HepG2 (cell line): ENCODE measurements around the gene COL9A2. TPM values are rescaled to one million over a fixed set of nuclear protein-coding genes. Genes with fewer than 3 reads are reported as not detected.

Experiments
- ARID2 ChIP-seq: sonication (generic); formaldehyde crosslinking; IDR thresholded peaks from 2 replicates; pipeline ENCODE4 v1.8.1; 2022; ENCODE audit warnings: mild to moderate bottlenecking, missing genetic modification reagents, borderline replicate concordance
- HNRNPL ChIP-seq: fragments of 200-400 bp; formaldehyde crosslinking; IDR thresholded peaks from 2 replicates; pipeline ENCODE4 v1.6.1; 2017; ENCODE audit warnings: mild to moderate bottlenecking, low read depth, low read length
- RCOR2 ChIP-seq: IDR thresholded peaks from 2 replicates; pipeline ENCODE4 v1.6.1; 2016; ENCODE audit warnings: missing biosample characterization, missing genetic modification reagents
- TARDBP ChIP-seq: sonication (generic); formaldehyde crosslinking; IDR thresholded peaks from 2 replicates; pipeline ENCODE4 v1.8.0; 2022; ENCODE audit warnings: mild to moderate bottlenecking, missing genetic modification reagents
- TEAD3 ChIP-seq: optimal IDR thresholded peaks from 2 replicates; pipeline ENCODE3; 2016; ENCODE audit warnings: borderline replicate concordance
- ZNF180 ChIP-seq: sonication (generic); formaldehyde crosslinking; IDR thresholded peaks from 2 replicates; pipeline ENCODE4 v1.4.0; 2020; ENCODE audit warnings: low read depth, missing genetic modification reagents, borderline replicate concordance
- ZNF292 ChIP-seq: sonication (generic); formaldehyde crosslinking; IDR thresholded peaks from 2 replicates; pipeline ENCODE4 v1.8.1; 2022; ENCODE audit warnings: mild to moderate bottlenecking, low read depth, missing genetic modification reagents, borderline replicate concordance
- polyA plus RNA-seq, 8 experiments: library from polyadenylated mRNA; depleted of rRNA in 3 of 8; stranded (reverse) in 7 of 8; unstranded in 1 of 8; fragments of >200 nt; fragmentation: Illumina TruSeq in 4 of 8; extraction: Trizol in 4 of 8; gene quantifications; 2 replicates each; pipeline versions ENCODE4 v1.2.1 to v1.2.3, GENCODE V29; 2011 to 2016; ENCODE audit warnings: low read depth in 4 of 8, missing spikeins in 1 of 8, mixed read lengths in 1 of 8; ENCODE audit not compliant: insufficient read depth in 1 of 8
- total RNA-seq, 5 experiments: library from RNA; depleted of rRNA; stranded (reverse); fragments of >200 nt; fragmentation: Illumina TruSeq; extraction: Trizol; gene quantifications; 2 replicates each; pipeline ENCODE4 v1.2.3, GENCODE V29; 2016; ENCODE audit warnings: low read depth in 1 of 5
- TF ChIP-seq, protein P1 (sequence below), 2 experiments: sonication (generic) in 1 of 2; formaldehyde crosslinking in 1 of 2; IDR thresholded peaks; 2 replicates each; pipeline versions ENCODE4 v1.6.1 to v1.9.0; 2014 to 2022; ENCODE audit warnings: antibody characterized with exemption in 1 of 2, borderline replicate concordance in 1 of 2, inconsistent platforms in 1 of 2, low read depth in 1 of 2, missing genetic modification reagents in 1 of 2
- TF ChIP-seq, protein P2 (sequence below): sonication (generic); formaldehyde crosslinking; IDR thresholded peaks from 2 replicates; pipeline ENCODE4 v1.8.0; 2022; ENCODE audit warnings: low read depth, missing genetic modification reagents
- TF ChIP-seq, protein P3 (sequence below): sonication (generic); formaldehyde crosslinking; conservative IDR thresholded peaks from 2 replicates; pipeline ENCODE4 v1.5.0; 2020; ENCODE audit warnings: missing genetic modification reagents
- TF ChIP-seq, protein P4 (sequence below): IDR thresholded peaks from 2 replicates; pipeline ENCODE4 v1.6.1; 2016; ENCODE audit warnings: missing biosample characterization, missing genetic modification reagents, low read depth
- TF ChIP-seq, protein P5 (sequence below): sonication (generic); formaldehyde crosslinking; IDR thresholded peaks from 2 replicates; pipeline ENCODE4 v1.5.0; 2020; ENCODE audit warnings: mild to moderate bottlenecking, missing genetic modification reagents
- TF ChIP-seq, protein P6 (sequence below): sonication (generic); formaldehyde crosslinking; IDR thresholded peaks from 2 replicates; pipeline ENCODE4 v1.4.0; 2020; ENCODE audit warnings: mild to moderate bottlenecking, missing genetic modification reagents

The COL9A2 gene
- total and polyA plus RNA-seq, 2 of the 13 experiments (the other 11 are each of a cell fraction or from before 2014, with no cell fraction given): 20.2 to 26.9 TPM

DNA sequence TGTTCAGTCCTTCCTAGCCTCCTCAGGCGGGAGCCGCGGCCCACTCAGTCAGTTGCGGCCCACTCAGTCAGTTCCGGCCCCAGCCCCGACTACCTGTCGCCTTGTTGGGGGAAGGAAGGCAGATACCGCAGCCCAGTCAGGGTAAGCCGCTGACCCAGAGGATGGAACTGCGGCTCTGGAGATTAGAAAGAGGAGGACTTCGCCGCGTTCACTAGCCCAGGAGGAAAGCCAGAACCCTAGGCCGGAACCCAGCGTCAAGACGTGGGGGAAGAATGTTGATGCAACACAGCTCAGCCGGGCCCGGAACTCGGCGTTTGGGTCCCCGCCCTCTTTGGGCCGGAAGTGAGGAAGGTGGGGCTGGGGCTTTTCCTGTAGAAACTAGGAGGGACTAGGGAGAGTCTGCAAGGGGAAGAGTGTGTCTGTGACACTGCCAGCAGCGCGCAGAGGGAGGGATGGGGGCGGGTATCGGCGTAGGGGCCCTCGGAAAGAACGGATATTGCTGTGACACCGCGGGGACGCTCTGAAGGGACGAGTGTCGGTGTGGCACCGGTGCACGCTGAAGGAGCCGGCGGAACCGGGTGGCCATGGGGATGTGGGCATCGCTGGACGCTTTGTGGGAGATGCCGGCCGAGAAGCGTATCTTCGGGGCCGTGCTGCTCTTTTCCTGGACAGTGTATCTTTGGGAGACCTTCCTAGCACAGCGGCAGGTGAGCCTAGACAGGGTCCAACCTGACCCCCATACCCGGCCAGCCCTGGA lies 59.2 kb downstream of the COL9A2 start, which contains the start of gene ZMPSTE24 (continued):
- TF ChIP-seq, protein P1, sequence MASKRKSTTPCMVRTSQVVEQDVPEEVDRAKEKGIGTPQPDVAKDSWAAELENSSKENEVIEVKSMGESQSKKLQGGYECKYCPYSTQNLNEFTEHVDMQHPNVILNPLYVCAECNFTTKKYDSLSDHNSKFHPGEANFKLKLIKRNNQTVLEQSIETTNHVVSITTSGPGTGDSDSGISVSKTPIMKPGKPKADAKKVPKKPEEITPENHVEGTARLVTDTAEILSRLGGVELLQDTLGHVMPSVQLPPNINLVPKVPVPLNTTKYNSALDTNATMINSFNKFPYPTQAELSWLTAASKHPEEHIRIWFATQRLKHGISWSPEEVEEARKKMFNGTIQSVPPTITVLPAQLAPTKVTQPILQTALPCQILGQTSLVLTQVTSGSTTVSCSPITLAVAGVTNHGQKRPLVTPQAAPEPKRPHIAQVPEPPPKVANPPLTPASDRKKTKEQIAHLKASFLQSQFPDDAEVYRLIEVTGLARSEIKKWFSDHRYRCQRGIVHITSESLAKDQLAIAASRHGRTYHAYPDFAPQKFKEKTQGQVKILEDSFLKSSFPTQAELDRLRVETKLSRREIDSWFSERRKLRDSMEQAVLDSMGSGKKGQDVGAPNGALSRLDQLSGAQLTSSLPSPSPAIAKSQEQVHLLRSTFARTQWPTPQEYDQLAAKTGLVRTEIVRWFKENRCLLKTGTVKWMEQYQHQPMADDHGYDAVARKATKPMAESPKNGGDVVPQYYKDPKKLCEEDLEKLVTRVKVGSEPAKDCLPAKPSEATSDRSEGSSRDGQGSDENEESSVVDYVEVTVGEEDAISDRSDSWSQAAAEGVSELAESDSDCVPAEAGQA (IDR thresholded peaks at IDR 0.05; ENCODE audit: low read depth): peak; percentile 84
- TF ChIP-seq, protein P1 (CRISPR knock-in tag; IDR thresholded peaks at IDR 0.05; ENCODE audit: borderline replicate concordance): no peak
- TF ChIP-seq TEAD3 (CRISPR knock-in tag) (peak; percentile 57), ZNF180 (CRISPR knock-in tag) (no peak), HNRNPL (peak; percentile 61), TARDBP (CRISPR knock-in tag) (peak; percentile 95), ZNF292 (CRISPR knock-in tag) (peak; percentile 83), RCOR2 (CRISPR knock-in tag) (0 out of 2 replicates have a peak, but pooled peaks have one; percentile 19), ARID2 (CRISPR knock-in tag) (peak; percentile 72; the same call in 1 of the 2 replicates)
- TF ChIP-seq, protein P2, sequence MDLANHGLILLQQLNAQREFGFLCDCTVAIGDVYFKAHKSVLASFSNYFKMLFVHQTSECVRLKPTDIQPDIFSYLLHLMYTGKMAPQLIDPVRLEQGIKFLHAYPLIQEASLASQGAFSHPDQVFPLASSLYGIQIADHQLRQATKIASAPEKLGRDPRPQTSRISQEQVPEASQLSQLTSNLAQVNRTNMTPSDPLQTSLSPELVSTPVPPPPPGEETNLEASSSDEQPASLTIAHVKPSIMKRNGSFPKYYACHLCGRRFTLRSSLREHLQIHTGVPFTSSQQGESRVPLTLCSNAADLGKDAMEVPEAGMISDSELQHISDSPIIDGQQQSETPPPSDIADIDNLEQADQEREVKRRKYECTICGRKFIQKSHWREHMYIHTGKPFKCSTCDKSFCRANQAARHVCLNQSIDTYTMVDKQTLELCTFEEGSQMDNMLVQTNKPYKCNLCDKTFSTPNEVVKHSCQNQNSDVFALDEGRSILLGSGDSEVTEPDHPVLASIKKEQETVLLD (CRISPR knock-in tag): peak; percentile 88
- TF ChIP-seq, protein P3, sequence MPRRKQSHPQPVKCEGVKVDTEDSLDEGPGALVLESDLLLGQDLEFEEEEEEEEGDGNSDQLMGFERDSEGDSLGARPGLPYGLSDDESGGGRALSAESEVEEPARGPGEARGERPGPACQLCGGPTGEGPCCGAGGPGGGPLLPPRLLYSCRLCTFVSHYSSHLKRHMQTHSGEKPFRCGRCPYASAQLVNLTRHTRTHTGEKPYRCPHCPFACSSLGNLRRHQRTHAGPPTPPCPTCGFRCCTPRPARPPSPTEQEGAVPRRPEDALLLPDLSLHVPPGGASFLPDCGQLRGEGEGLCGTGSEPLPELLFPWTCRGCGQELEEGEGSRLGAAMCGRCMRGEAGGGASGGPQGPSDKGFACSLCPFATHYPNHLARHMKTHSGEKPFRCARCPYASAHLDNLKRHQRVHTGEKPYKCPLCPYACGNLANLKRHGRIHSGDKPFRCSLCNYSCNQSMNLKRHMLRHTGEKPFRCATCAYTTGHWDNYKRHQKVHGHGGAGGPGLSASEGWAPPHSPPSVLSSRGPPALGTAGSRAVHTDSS: no peak
- TF ChIP-seq, protein P4, sequence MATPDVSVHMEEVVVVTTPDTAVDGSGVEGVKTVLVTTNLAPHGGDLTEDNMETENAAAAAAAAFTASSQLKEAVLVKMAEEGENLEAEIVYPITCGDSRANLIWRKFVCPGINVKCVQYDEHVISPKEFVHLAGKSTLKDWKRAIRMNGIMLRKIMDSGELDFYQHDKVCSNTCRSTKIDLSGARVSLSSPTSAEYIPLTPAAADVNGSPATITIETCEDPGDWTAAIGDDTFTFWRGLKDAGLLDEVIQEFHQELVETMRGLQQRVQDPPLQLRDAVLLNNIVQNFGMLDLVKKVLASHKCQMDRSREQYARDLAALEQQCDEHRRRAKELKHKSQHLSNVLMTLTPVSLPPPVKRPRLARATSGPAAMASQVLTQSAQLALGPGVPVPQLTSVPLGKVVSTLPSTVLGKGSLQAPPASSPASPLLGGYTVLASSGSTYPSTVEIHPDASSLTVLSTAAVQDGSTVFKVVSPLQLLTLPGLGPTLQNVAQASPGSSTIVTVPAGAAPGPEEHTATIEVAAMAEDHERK (CRISPR knock-in tag): peak; percentile 52; the same call in 1 of the 2 replicates
- TF ChIP-seq, protein P5, sequence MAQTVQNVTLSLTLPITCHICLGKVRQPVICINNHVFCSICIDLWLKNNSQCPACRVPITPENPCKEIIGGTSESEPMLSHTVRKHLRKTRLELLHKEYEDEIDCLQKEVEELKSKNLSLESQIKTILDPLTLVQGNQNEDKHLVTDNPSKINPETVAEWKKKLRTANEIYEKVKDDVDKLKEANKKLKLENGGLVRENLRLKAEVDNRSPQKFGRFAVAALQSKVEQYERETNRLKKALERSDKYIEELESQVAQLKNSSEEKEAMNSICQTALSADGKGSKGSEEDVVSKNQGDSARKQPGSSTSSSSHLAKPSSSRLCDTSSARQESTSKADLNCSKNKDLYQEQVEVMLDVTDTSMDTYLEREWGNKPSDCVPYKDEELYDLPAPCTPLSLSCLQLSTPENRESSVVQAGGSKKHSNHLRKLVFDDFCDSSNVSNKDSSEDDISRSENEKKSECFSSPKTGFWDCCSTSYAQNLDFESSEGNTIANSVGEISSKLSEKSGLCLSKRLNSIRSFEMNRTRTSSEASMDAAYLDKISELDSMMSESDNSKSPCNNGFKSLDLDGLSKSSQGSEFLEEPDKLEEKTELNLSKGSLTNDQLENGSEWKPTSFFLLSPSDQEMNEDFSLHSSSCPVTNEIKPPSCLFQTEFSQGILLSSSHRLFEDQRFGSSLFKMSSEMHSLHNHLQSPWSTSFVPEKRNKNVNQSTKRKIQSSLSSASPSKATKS: peak; percentile 91; the same call in 1 of the 2 replicates
- TF ChIP-seq, protein P6, sequence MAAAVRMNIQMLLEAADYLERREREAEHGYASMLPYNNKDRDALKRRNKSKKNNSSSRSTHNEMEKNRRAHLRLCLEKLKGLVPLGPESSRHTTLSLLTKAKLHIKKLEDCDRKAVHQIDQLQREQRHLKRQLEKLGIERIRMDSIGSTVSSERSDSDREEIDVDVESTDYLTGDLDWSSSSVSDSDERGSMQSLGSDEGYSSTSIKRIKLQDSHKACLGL (CRISPR knock-in tag): peak; percentile 91
